ENCODE measurements around the gene FES. TPM values are rescaled to one million over a fixed set of nuclear protein-coding genes. Genes with fewer than 3 reads are reported as not detected.

The FES gene
- total RNA-seq, 4 donors from 2014 or later, result 4.7 to 37.1 (median 20.5) TPM

DNA sequence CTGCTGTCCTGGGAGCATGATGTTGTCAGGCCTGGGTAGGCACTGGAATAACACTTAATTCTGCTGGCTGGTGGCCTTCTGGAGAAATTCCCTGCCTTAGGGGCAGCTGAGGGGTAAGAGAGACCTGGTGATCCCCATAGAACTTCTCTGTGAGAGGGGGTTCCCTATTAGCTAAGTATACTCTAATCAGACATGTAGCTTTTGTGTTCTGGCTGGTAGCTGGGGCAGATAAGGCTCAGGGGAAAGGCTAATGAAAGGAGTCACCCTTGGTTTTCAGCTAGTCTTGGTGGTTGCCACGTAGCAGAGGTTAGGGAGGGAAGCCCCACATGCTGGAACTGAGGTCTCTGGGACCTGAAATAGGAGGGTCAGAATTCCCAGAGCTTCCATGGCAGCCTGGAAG, 49.0 kb downstream of the FES start:
- no peak overlapping the region for H3K4me3 ChIP-seq
- peaks cover 0 to 9% (median 0%) of the 10 kb centered on the region in 3 donors for H3K36me3 ChIP-seq
- no peaks in the 10 kb centered on the region for H3K9me3 ChIP-seq
- H3K27me3 ChIP-seq, result no peaks in the 10 kb centered on the region
- H3K4me1 ChIP-seq, result peaks cover 3 to 44% (median 15%) of the 10 kb centered on the region in 4 donors
- no peak for DNase-seq
- H3K27ac ChIP-seq, result no peak overlapping the region
- no peak for TF ChIP-seq POLR2A (IDR thresholded peaks at IDR 0.05)
- TF ChIP-seq, protein P1, sequence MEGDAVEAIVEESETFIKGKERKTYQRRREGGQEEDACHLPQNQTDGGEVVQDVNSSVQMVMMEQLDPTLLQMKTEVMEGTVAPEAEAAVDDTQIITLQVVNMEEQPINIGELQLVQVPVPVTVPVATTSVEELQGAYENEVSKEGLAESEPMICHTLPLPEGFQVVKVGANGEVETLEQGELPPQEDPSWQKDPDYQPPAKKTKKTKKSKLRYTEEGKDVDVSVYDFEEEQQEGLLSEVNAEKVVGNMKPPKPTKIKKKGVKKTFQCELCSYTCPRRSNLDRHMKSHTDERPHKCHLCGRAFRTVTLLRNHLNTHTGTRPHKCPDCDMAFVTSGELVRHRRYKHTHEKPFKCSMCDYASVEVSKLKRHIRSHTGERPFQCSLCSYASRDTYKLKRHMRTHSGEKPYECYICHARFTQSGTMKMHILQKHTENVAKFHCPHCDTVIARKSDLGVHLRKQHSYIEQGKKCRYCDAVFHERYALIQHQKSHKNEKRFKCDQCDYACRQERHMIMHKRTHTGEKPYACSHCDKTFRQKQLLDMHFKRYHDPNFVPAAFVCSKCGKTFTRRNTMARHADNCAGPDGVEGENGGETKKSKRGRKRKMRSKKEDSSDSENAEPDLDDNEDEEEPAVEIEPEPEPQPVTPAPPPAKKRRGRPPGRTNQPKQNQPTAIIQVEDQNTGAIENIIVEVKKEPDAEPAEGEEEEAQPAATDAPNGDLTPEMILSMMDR (IDR thresholded peaks at IDR 0.05), result no peak

DNA sequence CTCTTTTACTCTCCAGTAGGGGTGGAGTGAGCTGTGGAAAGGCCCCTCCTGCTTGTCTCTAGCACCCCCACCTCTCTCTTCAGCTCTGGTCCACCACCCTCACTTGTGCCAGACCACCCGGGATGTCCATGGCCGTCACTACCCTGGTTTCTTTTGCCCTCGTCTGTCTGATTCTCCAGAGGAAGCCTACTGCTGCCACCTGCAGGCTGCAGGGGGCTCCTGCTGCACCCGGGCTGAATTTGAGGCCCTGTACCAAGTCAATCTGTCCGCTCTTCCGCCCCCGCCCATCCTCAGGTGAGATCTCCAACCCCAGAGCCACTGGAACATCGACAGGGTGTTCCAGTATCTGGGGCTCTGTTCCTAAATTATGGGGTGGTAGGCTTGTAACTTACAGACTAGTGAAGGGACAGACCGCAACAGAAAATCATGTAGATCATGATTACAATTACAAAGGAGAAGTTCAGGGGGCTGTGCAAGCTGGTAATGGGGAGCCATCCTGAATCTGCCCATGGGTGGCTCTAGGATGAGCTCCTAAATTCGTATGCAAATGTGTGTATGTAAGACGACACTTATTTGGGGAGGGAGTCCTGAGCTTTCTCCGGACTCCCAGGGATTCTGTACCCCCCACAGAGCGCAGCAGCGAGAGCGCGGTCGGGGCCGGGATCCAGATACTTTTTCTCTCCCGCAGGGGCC, 50.1 kb downstream of the FES start:
- H3K4me3 ChIP-seq, result peak overlapping the region; percentile 62 to 88 (median 70)
- H3K27me3 ChIP-seq, result no peaks in the 10 kb centered on the region
- peaks cover 0 to 19% (median 0%) of the 10 kb centered on the region in 3 donors for H3K36me3 ChIP-seq
- no peak for TF ChIP-seq POLR2A (IDR thresholded peaks at IDR 0.05)
- TF ChIP-seq, protein P1 (IDR thresholded peaks at IDR 0.05), result peak; percentile 68 to 90 (median 86)
- no peaks in the 10 kb centered on the region for H3K9me3 ChIP-seq
- DNase-seq, result peak; percentile 90 to 97 (median 93)
- peak overlapping the region; percentile 82 to 86 (median 84) for H3K27ac ChIP-seq
- H3K4me1 ChIP-seq, result peaks cover 3 to 44% (median 15%) of the 10 kb centered on the region in 4 donors

DNA sequence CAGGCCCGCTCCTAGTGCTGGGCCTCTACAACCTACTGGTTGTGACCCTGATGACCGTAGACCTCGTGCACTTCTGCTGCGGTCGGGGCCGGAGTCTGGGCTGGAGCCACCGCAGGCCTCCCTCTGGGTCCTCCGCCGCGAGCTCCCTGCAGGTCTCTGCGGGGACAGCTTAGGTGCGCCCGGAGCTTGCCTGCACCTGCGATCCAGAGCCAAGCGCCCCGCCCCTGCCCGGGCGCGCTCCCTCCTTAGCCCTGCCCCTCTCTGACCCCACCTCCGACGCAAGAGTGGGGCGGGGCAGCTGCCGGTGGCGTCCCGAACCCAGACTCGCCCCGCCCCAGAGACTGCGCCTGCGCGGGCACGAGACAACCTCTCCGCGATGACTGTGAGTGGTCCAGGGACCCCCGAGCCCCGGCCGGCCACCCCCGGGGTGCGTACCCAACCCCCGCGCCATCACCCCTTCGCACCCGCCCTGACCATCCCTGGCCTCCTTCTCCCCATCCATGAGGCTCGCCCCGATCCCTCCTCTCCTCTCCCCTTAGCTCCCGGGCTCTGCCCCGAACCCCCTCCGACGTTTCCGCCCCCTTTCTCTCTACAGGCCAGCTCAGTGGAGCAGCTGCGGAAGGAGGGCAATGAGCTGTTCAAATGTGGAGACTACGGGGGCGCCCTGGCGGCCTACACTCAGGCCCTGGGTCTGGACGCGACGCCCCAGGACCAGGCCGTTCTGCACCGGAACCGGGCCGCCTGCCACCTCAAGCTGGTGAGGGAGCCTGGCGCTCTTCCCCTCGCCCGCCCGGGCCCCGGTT, 50.8 kb downstream of the FES start, which contains the start of gene UNC45A:
Gene UNC45A (plus strand): TSS at position 337 of the 803 bp plus-strand sequence. CDS start 40 bp downstream, at position 377.
- peaks cover 3 to 44% (median 15%) of the 10 kb centered on the region in 4 donors for H3K4me1 ChIP-seq

DNA sequence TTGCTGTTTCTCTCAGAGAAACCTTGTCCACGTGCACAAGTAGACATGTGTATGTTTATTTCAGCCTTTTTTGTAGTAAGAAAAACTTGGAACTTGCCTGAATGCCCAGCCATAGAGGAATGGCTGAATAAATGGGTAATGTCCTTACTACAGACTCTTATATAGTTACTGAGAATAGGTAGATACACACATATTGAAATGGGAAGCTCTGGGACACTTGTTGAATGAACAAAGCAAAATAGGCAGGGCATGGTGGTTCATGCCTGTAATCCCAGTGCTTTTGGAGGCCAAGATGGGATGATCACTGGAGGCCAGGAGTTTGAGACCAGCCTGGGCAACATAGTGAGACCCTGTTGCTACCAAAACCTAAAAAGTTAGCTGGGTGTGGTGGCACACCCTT, 52.5 kb downstream of the FES start:
- H3K9me3 ChIP-seq, result no peaks in the 10 kb centered on the region
- no peak overlapping the region for H3K4me3 ChIP-seq
- no peak for TF ChIP-seq POLR2A (IDR thresholded peaks at IDR 0.05)
- TF ChIP-seq, protein P1 (IDR thresholded peaks at IDR 0.05), result no peak
- H3K36me3 ChIP-seq, result peaks cover 0 to 42% (median 0%) of the 10 kb centered on the region in 3 donors
- no peaks in the 10 kb centered on the region for H3K27me3 ChIP-seq
- DNase-seq, result no peak
- H3K27ac ChIP-seq, result no peak overlapping the region
- H3K4me1 ChIP-seq, result peaks cover 0 to 30% (median 6%) of the 10 kb centered on the region in 4 donors

More for the DNA sequence above, 50.8 kb downstream of the FES start, which contains the start of gene UNC45A:
- Histone ChIP-seq H3K27ac (peak within 1 kb of the TSS; percentile 82 to 86 (median 84)), H3K9me3 (no peaks in the 10 kb centered on the region), H3K4me3 (peak within 1 kb of the TSS; percentile 62 to 88 (median 70)), H3K27me3 (no peaks in the 10 kb centered on the region), H3K36me3 (peaks cover 0 to 27% (median 0%) of the 10 kb centered on the region in 3 donors)
- TF ChIP-seq POLR2A (IDR thresholded peaks at IDR 0.05), result peak; percentile 93 to 94
- TF ChIP-seq, protein P1 (IDR thresholded peaks at IDR 0.05), result peak in 1 of 6 experiments; percentile 23
- DNase-seq, result peak; percentile 97 to 98 (median 98)

DNA sequence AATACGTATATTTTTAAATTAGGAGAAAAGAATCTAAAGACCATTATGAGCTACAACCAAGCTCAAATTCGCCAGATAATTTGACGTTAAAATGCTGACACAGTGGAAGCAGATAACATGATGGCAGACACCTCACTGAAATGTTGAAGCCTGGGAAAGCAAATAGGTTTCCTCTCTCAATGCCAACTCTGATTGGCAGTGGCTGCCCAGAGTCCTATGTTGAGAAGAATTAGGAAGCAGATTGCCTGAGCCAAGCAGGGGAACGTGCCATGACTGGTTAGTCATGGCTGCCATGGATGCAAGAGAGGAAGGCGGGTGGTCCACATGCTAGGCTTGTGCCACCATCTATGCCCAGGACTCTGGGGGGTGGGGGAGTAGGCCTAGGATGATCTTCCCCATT, 54.0 kb downstream of the FES start:
- Histone ChIP-seq H3K27ac (no peak overlapping the region), H3K36me3 (peaks cover 0 to 57% (median 0%) of the 10 kb centered on the region in 3 donors), H3K9me3 (no peaks in the 10 kb centered on the region), H3K4me3 (no peak overlapping the region), H3K27me3 (no peaks in the 10 kb centered on the region), H3K4me1 (peaks cover 0 to 29% (median 6%) of the 10 kb centered on the region in 4 donors)
- TF ChIP-seq POLR2A (IDR thresholded peaks at IDR 0.05), result no peak
- TF ChIP-seq, protein P1 (IDR thresholded peaks at IDR 0.05), result no peak
- DNase-seq, result no peak

Measured in Peyer's patch (tissue), 4 donors.